ENCODE data around the gene ADCY9.

Gene ADCY9

GRCh38 chr16:4070936-4071335, 45.3 kb downstream of the ADCY9 start:
- no peak for DNase-seq (ENCODE audit: low read depth)
- TF ChIP-seq, protein P1, sequence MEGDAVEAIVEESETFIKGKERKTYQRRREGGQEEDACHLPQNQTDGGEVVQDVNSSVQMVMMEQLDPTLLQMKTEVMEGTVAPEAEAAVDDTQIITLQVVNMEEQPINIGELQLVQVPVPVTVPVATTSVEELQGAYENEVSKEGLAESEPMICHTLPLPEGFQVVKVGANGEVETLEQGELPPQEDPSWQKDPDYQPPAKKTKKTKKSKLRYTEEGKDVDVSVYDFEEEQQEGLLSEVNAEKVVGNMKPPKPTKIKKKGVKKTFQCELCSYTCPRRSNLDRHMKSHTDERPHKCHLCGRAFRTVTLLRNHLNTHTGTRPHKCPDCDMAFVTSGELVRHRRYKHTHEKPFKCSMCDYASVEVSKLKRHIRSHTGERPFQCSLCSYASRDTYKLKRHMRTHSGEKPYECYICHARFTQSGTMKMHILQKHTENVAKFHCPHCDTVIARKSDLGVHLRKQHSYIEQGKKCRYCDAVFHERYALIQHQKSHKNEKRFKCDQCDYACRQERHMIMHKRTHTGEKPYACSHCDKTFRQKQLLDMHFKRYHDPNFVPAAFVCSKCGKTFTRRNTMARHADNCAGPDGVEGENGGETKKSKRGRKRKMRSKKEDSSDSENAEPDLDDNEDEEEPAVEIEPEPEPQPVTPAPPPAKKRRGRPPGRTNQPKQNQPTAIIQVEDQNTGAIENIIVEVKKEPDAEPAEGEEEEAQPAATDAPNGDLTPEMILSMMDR (IDR thresholded peaks at IDR 0.05; ENCODE audit: control insufficient read depth, extremely low read depth, insufficient read depth), result no peak
- no peak overlapping the region for H3K4me3 ChIP-seq (ENCODE audit: low read depth, low read length)

DNA sequence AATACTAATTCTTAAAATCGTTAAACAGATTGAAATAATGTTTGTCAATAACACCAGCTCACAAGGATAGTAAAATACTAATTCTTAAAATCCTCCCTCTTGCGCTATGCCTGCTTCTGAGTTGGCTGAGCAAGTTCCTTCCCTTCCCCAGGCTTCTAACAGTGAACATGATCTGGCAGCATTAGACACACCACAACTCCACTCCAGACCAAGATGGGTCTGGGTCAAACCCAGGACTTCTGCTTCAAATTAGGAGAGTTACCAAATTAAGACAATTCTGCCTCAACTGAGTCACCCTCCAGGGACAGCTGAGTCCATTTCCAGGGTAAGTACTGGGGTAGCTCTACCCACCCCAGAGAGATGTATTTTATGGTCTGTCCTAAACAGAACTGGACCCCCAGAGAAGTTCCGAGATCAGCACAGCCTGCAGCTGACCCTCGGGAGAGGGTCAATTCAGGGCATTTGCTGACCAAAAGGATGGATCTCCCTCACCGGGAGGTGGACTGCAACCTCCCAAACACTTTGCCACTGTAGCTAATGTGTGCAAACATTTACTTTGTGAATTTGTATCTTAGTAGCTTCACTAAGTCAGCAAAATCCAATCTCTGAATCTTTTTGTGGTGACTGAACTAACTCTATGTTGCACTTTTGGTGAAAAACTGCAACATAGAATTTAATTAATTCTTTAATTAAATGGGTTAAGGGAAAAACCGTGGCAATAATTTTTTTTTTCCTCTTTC, 48.8 kb downstream of the ADCY9 start:
- H3K4me3 ChIP-seq (ENCODE audit: low read depth, low read length), result no peak overlapping the region
- TF ChIP-seq, protein P1 (IDR thresholded peaks at IDR 0.05; ENCODE audit: control insufficient read depth, extremely low read depth, insufficient read depth), result no peak
- DNase-seq (ENCODE audit: low read depth), result no peak

DNA sequence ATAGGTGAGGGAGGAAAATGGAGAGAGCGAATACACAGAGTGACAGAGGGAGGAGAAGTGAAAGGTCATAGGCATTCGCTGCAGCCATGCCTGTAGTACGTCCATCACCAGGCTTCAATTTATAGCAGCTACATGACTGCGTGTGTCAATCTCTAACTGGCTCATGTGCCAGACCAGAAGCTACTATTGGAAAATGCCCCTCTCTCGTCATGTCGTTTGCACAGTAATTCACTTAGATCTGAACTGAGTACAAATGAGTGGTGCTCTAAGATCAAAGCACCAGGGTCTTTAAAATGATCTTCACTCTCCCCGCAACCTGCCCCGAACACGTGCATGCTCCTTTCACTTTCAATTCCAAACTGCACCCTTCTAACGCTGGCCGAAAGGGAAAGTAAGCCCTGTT, 51.3 kb downstream of the ADCY9 start:
- H3K4me3 ChIP-seq (ENCODE audit: low read depth, low read length), result no peak overlapping the region
- no peak for DNase-seq (ENCODE audit: low read depth)
- TF ChIP-seq, protein P1 (IDR thresholded peaks at IDR 0.05; ENCODE audit: control insufficient read depth, extremely low read depth, insufficient read depth), result no peak

GRCh38 chr16:4062212-4062802, 53.9 kb downstream of the ADCY9 start:
- TF ChIP-seq, protein P1 (IDR thresholded peaks at IDR 0.05; ENCODE audit: control insufficient read depth, extremely low read depth, insufficient read depth), result no peak
- H3K4me3 ChIP-seq (ENCODE audit: low read depth, low read length), result no peak overlapping the region
- no peak for DNase-seq (ENCODE audit: low read depth)

GRCh38 chr16:4060823-4061222, 55.4 kb downstream of the ADCY9 start:
- no peak for DNase-seq (ENCODE audit: low read depth)
- H3K4me3 ChIP-seq (ENCODE audit: low read depth, low read length), result no peak overlapping the region
- TF ChIP-seq, protein P1 (IDR thresholded peaks at IDR 0.05; ENCODE audit: control insufficient read depth, extremely low read depth, insufficient read depth), result no peak

DNA sequence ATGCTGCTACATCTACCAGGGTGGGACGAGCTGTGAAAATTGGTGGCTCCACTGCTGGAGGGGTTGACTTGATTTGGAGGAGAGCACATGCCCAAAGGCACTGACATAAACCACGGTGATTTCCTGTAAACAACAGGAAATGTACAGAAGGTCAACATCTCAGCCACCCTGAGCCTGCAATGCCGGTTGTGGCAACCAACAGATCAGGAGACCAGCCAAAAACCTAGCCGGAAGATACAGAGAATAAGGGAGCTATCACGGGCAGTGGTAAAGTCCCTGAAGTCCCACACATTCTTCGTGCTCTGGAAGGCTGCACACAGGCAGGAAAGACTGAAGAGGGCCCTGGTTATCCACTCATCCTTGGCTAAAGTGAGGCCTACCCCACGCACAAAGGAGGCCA, 56.2 kb downstream of the ADCY9 start:
- no peak overlapping the region for H3K4me3 ChIP-seq (ENCODE audit: low read depth, low read length)
- TF ChIP-seq, protein P1 (IDR thresholded peaks at IDR 0.05; ENCODE audit: control insufficient read depth, extremely low read depth, insufficient read depth), result no peak
- no peak for DNase-seq (ENCODE audit: low read depth)
